Activated CD8-positive, alpha-beta memory T cell treated with anti-CD3 and anti-CD28 coated beads, Interleukin-2, amount 10 ng/mL, durations not matched to agents 7 days and 5 days (primary cell): Measurements from ENCODE around the gene GCNT2. TPM values are rescaled to one million over a fixed set of nuclear protein-coding genes. Genes with fewer than 3 reads are reported as not detected.
"Not testable (repeated sequence)": the region's sequence is repeated elsewhere in the genome, so short reads cannot be mapped to it uniquely, and the experiment has no call there.

ENCODE experiments used
- ATAC-seq: fragments of 150-1000 bp; cut with Tn5 transposase; one replicate; pipeline ENCODE4 v1.10.0; 2021; ENCODE audit warnings: moderate library complexity
- CTCF ChIA-PET: fragments of 350-600 bp; sonication (Branson Sonifier 250); formaldehyde crosslinking; loops from one replicate; lab custom pipeline; 2021; ENCODE audit warnings: antibody characterized with exemption; lab: Charles Lee
- DNase-seq: peaks from one replicate; pipeline ENCODE4 v3.0.0-alpha.2; 2020
- H3K27ac Mint-ChIP-seq: one replicate; pipeline ENCODE4 v1.8.0; 2021; ENCODE audit warnings: mild to moderate bottlenecking, mixed read lengths
- H3K27me3 Mint-ChIP-seq: one replicate; pipeline ENCODE4 v1.8.0; 2021; ENCODE audit warnings: mixed read lengths
- H3K36me3 Mint-ChIP-seq: one replicate; pipeline ENCODE4 v1.8.0; 2021; ENCODE audit warnings: mild to moderate bottlenecking, mixed read lengths
- H3K4me1 Mint-ChIP-seq: one replicate; pipeline ENCODE4 v1.8.0; 2021; ENCODE audit warnings: mixed read lengths
- H3K4me3 Mint-ChIP-seq: one replicate; pipeline ENCODE4 v1.8.0; 2021; ENCODE audit warnings: mild to moderate bottlenecking, moderate library complexity, mixed read lengths
- H3K9me3 Mint-ChIP-seq: one replicate; pipeline ENCODE4 v1.8.0; 2022; ENCODE audit warnings: low read depth, mixed read lengths
- total RNA-seq, 2 experiments: library from RNA; stranded (reverse); gene quantifications; one replicate each; pipeline ENCODE4 v1.2.3, GENCODE V29; 2021

GCNT2 gene
- total RNA-seq, 2 experiments from 2014 or later = 2.2 to 4.3 TPM

DNA sequence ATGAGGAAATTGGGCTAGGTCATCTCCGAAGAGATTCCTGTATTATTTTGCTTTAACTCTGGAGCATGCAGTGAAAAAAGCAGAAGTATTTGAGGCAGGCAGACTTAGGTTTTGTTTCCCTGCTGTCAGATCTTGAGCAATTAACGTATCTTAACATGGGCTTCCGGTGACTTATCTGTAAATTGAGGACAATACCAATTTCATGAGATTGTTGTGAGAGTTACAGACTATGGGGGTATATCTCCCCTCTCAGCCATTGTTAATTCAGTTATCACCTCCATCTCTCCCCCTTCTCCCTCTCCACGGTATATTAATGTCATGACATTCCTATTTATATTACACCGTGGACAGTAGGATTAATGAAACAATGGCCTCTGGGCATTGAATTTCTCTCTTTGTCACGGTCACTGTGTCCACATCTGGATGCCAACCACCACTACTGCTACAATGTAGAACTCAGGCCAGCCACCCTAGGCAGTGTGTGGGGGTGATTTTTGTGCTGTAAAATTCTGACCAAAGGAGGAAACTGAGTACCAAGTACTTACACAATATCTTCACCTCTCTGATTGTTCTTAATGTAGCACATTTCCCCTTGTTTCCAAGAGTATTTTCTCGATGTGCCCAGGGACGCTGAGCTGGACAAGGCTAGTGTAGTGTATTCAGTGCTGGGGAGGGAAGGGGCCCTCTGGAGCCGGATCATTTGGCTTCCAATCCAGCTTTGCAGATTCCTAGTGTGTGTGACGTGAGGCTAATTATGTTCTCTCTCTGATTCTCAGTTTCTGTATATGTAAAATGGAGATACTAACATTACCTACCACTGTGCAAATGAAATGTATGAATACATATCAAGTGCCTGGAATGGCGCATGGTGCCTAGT lies 77.2 kb downstream of the GCNT2 start:
- Mint-ChIP-seq H3K4me1 (peaks cover 6% of the 10 kb centered on the region), H3K27me3 (no peaks in the 10 kb centered on the region), H3K27ac (no peak overlapping the region), H3K9me3 (no peaks in the 10 kb centered on the region), H3K36me3 (no peaks in the 10 kb centered on the region), H3K4me3 (no peak overlapping the region)
- DNase-seq (no peak), ATAC-seq (no peak)
- CTCF ChIA-PET = no interaction called here

DNA sequence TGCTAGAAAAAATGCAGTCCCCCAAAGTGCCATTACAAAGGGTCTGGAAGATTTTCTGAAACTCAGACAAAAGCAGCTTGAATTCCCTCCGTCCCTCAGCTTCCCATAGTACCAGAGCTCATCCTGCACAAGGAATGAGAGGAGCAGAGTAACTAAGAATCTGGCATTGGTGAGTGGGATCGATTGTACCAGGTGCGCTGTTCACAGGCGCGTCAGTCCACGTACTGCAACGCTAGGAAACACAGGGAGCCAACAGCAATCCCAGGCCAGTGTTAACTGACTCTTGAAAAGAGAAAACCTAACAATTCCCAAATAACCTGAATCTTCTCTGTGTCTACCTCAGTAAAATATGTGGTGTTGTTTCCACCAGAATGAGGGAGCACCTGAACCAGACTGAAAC lies 77.9 kb downstream of the GCNT2 start:
- Mint-ChIP-seq H3K4me3 (no peak overlapping the region), H3K9me3 (no peaks in the 10 kb centered on the region), H3K4me1 (peaks cover 6% of the 10 kb centered on the region), H3K36me3 (no peaks in the 10 kb centered on the region), H3K27ac (no peak overlapping the region), H3K27me3 (no peaks in the 10 kb centered on the region)
- CTCF ChIA-PET = interaction anchor here (0.6 kb wide), 1 partner anchor 21 kb away, joined by 3 read pairs; no protein-coding TSS in a partner anchor
- ATAC-seq (no peak), DNase-seq (no peak)

DNA sequence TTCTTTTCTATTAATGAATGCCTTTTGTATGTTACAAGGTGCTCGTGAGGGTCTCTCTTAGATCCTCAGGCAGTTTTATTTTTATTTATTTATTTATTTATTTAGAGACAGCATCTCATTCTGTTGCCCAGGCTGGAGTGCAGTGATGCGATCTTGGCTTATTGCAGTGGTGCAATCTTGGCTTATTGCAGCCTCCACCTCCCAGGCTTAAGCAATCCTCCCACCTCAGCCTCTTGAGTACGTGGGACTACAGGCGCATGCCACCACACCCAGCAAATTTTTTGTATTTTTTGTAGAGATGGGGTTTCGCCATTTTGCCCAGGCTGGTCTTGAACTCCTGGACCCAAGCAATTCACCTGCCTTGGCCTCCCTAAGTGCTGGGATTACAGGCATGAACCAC lies 79.5 kb downstream of the GCNT2 start:
- H3K27me3 Mint-ChIP-seq, H3K4me1 Mint-ChIP-seq, DNase-seq, H3K4me3 Mint-ChIP-seq, H3K36me3 Mint-ChIP-seq, CTCF ChIA-PET, H3K27ac Mint-ChIP-seq, H3K9me3 Mint-ChIP-seq, ATAC-seq: not testable (repeated sequence)

DNA sequence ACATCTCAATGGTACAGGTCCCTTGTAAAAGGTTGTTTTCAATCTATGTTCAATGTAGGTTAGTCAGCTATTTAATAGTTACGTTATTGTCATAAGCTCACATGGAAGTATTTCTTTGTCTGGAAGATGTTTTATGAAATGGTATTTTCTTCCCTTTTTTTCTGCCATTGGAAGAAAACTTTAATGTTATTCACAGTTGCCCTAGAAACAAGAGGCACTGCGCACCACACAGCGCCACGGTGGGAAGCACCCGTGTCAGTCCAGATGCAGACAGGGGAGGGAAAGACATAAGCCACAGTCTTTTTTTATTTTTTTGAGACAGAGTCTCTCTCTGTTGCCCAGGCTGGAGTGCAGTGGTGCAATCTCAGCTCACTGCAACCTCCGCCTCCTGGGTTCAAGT lies 82.1 kb downstream of the GCNT2 start:
- H3K9me3 Mint-ChIP-seq = no peaks in the 10 kb centered on the region
- no peak overlapping the region for H3K27ac Mint-ChIP-seq
- ATAC-seq = no peak
- no peak for DNase-seq
- H3K36me3 Mint-ChIP-seq = no peaks in the 10 kb centered on the region
- H3K4me3 Mint-ChIP-seq = no peak overlapping the region
- no peaks in the 10 kb centered on the region for H3K4me1 Mint-ChIP-seq
- H3K27me3 Mint-ChIP-seq = no peaks in the 10 kb centered on the region
- CTCF ChIA-PET = no interaction called here

DNA sequence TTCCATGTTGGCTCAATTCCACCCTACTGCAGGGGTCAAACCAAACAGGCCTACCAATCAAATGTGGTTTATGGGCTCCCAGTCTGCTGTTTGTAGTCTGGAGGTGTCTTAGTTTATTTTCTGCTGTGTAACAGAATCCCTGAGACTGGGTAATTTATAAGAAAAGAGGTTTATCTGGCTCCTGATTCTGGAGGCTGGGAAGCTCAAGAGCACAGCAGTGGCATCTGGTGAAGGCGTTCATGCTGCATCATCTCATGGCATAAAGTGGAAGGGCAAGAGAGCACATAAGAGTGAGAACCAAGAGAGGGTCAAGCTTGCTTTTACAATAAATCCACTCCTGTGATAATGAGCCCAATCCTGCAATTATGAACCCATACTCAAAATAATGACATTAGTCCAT lies 87.9 kb downstream of the GCNT2 start:
- Mint-ChIP-seq H3K36me3 (no peaks in the 10 kb centered on the region), H3K4me1 (no peaks in the 10 kb centered on the region), H3K4me3 (no peak overlapping the region), H3K27me3 (no peaks in the 10 kb centered on the region), H3K9me3 (peaks cover 4% of the 10 kb centered on the region), H3K27ac (no peak overlapping the region)
- ATAC-seq (no peak), DNase-seq (no peak)
- CTCF ChIA-PET = no interaction called here

DNA sequence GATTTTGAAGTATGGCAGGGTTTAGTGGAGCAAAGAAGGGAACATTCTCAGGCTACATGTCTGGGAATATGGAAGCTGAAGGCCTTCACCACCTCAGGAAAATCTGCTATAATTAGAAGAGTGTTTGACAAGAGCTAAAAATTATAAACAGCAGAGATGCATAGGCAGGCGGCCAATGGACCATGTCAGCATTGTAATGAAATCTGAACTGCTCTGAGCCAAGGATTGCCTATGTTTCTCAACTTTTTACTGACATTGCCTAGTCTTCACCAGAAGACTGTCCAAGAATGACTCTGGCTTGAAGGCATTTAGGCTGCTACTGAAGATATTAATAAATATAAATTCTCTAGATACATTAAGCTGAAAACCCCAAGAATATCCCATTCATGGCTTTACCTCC lies 89.1 kb downstream of the GCNT2 start:
- H3K27me3 Mint-ChIP-seq = no peaks in the 10 kb centered on the region
- CTCF ChIA-PET = interaction anchor here (0.7 kb wide), 1 partner anchor 1570 kb away, joined by 3 read pairs; no protein-coding TSS in a partner anchor
- ATAC-seq = no peak
- H3K4me3 Mint-ChIP-seq = no peak overlapping the region
- H3K36me3 Mint-ChIP-seq = no peaks in the 10 kb centered on the region
- no peak overlapping the region for H3K27ac Mint-ChIP-seq
- H3K4me1 Mint-ChIP-seq = no peaks in the 10 kb centered on the region
- H3K9me3 Mint-ChIP-seq = peaks cover 4% of the 10 kb centered on the region
- no peak for DNase-seq

DNA sequence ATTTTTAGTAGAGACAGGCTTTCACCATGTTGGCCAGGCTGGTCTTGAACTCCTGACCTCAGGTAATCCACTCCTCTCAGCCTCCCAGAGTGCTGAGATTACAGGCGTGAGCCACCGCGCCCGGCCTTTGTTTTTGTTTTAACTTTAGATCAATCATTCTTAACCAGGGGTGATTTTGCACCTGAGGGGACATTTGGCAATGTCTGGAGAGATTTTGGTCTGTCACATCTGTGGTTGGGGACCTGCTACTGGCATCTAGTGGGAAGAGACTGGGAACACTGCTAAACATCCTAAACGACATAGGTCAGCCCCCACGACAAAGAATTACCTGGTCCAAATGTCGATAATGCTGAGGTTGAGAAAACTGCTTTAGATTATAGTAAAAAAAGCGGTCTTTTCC lies 91.0 kb downstream of the GCNT2 start:
- CTCF ChIA-PET = no interaction called here
- Mint-ChIP-seq H3K4me1 (peaks cover 4% of the 10 kb centered on the region), H3K36me3 (no peaks in the 10 kb centered on the region)

DNA sequence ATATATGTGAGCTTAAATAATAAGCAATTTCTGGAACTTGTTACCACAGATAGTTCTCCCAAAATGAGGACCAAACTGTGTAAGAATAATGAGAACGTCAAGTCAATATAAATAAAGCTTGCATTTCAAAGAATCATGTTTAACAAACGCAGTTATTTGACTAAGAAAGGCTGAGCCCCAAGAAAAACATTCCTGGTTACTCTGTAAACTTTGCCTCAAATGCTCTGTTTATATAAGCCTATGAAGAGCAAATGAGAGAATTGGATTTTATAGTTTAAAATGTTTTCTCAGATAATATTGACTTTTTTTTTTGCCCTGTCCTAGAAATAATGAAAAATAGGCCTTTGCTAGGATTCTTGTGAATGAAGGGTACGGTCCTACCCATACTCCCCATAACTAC lies 91.9 kb downstream of the GCNT2 start:
- H3K9me3 Mint-ChIP-seq = peaks cover 4% of the 10 kb centered on the region
- no peak overlapping the region for H3K4me3 Mint-ChIP-seq
- no peak overlapping the region for H3K27ac Mint-ChIP-seq
- no peaks in the 10 kb centered on the region for H3K27me3 Mint-ChIP-seq
- ATAC-seq (no peak), DNase-seq (no peak)
- CTCF ChIA-PET = no interaction called here
- peaks cover 4% of the 10 kb centered on the region for H3K4me1 Mint-ChIP-seq
- no peaks in the 10 kb centered on the region for H3K36me3 Mint-ChIP-seq

More for the DNA sequence above, 91.0 kb downstream of the GCNT2 start:
- Mint-ChIP-seq H3K27ac (no peak overlapping the region), H3K9me3 (peaks cover 4% of the 10 kb centered on the region), H3K27me3 (no peaks in the 10 kb centered on the region), H3K4me3 (no peak overlapping the region)
- DNase-seq (no peak), ATAC-seq (no peak)

DNA sequence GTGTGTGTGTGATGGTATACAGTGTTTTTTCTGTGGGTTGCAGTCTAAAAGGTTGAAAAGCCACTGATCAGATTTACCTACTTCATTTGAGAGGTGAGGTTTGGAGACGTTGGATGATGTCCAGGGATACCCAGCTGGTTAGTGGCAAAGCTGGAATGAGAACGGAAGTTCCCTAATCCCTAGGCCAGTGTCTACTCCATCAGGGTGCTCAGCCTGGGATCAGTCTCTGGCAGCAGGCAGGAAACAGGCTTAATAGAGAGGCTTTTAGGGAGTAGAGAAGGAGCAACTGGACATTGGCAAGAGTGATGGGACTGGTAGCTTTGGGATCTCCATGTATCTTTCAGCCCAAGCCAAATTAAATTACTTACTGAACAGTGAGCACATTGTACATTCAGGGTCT lies 92.6 kb downstream of the GCNT2 start:
- Mint-ChIP-seq H3K4me1 (peaks cover 4% of the 10 kb centered on the region), H3K36me3 (no peaks in the 10 kb centered on the region), H3K9me3 (no peaks in the 10 kb centered on the region), H3K27me3 (no peaks in the 10 kb centered on the region), H3K4me3 (no peak overlapping the region), H3K27ac (no peak overlapping the region)
- DNase-seq (no peak), ATAC-seq (no peak)
- CTCF ChIA-PET = no interaction called here

DNA sequence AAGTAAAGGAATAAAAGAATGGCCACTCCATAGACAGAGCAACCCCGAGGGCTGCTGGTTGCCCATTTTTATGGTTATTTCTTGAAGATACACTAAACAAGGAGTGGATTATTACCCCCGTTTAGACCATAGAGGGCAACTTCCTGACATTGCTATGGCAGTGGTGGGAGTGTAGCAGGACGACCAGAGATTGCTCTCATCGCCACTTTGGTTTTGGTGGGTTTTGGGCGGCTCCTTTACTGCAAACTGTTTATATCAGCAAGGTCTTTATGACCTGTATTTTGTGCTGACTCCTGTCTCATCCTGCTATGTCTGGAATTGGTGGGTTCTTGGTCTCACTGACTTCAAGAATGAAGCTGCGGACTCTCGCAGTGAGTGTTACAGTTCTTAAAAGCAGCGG lies 94.5 kb downstream of the GCNT2 start:
- H3K36me3 Mint-ChIP-seq = no peaks in the 10 kb centered on the region
- ATAC-seq = no peak
- no peaks in the 10 kb centered on the region for H3K9me3 Mint-ChIP-seq

DNA sequence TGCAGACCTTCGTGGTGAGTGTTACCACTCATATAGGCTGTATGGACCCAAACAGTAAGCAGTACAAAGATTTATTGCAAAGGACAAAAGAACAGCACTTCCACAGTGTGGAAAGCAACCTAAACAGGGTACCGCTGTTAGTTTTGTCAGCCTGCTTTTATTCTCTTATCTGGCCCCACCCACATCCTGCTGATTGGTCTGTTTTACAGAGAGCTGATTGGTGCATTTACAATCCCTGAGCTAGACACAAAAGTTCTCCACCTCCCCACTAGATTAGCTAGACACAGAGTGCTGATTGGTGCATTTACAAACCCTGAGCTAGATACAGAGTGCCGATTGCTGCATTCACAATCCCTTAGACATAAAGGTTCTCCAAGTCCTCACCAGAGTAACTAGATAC lies 95.1 kb downstream of the GCNT2 start:
- CTCF ChIA-PET, H3K4me3 Mint-ChIP-seq: not testable (repeated sequence)

More for the DNA sequence above, 94.5 kb downstream of the GCNT2 start:
- CTCF ChIA-PET = no interaction called here
- Mint-ChIP-seq H3K4me1 (peaks cover 4% of the 10 kb centered on the region), H3K4me3 (no peak overlapping the region), H3K27ac (no peak overlapping the region), H3K27me3 (no peaks in the 10 kb centered on the region)
- no peak for DNase-seq

DNA sequence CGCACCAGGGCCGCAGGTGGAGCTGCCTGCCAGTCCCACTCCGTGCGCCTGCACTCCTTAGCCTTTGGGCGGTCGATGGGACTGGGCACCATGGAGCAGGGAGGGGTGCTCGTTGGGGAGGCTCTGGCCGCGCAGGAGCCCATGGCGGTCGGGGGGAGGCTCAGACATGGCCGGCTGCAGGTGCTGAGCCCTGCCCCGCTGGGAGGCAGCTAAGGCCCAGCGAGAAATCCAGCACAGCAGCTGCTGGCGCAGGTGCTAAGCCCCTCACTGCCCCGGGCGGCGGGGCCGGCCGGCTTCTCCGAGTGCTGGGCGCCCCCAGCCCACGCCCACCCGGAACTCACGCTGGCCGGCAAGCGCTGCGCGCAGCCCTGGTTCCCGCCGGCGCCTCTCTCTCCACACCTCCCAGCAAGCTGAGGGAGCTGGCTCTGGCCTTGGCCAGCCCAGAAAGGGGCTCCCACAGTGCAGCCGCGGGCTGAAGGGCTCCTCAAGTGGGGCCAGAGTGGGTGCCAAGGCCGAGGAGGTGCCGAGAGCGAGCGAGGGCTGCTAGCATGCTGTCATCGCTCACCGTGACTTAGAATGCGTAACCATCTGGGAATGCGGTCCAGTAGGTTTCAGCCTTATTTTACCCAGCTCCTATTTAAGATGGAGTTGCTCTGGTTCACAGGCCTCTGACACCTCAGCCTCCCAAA lies 96.0 kb downstream of the GCNT2 start:
- no peaks in the 10 kb centered on the region for H3K27me3 Mint-ChIP-seq
- H3K4me1 Mint-ChIP-seq = peaks cover 4% of the 10 kb centered on the region
- ATAC-seq = no peak
- no peak for DNase-seq
- no peak overlapping the region for H3K27ac Mint-ChIP-seq
- CTCF ChIA-PET = no interaction called here
- H3K9me3 Mint-ChIP-seq = no peaks in the 10 kb centered on the region
- H3K36me3 Mint-ChIP-seq = peaks cover 4% of the 10 kb centered on the region
- no peak overlapping the region for H3K4me3 Mint-ChIP-seq

More for the DNA sequence above, 95.1 kb downstream of the GCNT2 start:
- not testable (repeated sequence) for H3K9me3 Mint-ChIP-seq, H3K27ac Mint-ChIP-seq, H3K27me3 Mint-ChIP-seq, DNase-seq, H3K36me3 Mint-ChIP-seq, ATAC-seq, H3K4me1 Mint-ChIP-seq

DNA sequence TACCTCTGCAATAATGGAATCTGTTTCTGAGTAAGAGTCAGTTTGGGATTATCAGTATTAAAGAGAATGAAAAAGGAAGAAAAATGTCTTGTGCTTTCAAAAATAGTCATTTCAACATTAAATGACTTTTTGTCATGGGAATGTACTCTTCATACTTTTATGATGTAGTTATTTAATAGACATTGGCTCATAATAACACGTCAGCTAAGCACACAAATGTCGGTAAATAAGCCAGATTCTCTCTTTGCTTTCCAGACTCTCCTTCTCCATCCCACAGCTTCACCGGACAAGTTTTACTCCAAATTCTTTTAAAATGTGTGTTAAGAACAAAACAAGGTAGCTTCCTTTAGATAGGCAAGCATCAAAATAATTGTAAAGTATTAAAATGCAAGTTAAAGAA lies 97.3 kb downstream of the GCNT2 start:
- Mint-ChIP-seq H3K9me3 (peaks cover 2% of the 10 kb centered on the region), H3K27me3 (no peaks in the 10 kb centered on the region), H3K4me3 (no peak overlapping the region), H3K36me3 (peaks cover 9% of the 10 kb centered on the region), H3K27ac (no peak overlapping the region), H3K4me1 (peaks cover 4% of the 10 kb centered on the region)
- ATAC-seq (no peak), DNase-seq (no peak)
- CTCF ChIA-PET = interaction anchor here (1.5 kb wide), 1 partner anchor 108 kb away, joined by 3 read pairs; no protein-coding TSS in a partner anchor

DNA sequence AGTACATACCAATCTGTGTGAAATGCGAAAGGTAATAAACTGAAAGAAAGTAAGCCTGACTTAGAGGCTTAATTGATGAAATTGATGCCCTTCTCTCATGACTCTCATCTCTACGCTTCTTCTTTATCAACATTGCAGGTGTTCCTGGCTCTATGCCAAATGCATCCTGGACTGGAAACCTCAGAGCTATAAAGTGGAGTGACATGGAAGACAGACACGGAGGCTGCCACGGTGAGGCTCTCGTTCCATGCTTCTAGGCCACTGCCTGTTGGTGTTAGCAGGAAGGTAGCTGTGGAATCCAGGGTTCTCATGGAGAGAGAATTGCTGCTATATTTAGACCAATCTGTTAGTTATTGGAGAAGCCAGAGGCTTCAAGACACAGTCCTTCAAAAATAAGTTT lies 100.1 kb downstream of the GCNT2 start:
- no peak overlapping the region for H3K4me3 Mint-ChIP-seq
- CTCF ChIA-PET = no interaction called here
- peaks cover 24% of the 10 kb centered on the region for H3K36me3 Mint-ChIP-seq
- H3K27ac Mint-ChIP-seq = no peak overlapping the region
- H3K9me3 Mint-ChIP-seq = peaks cover 2% of the 10 kb centered on the region
- DNase-seq (no peak), ATAC-seq (no peak)
- no peaks in the 10 kb centered on the region for H3K4me1 Mint-ChIP-seq
- no peaks in the 10 kb centered on the region for H3K27me3 Mint-ChIP-seq
